ENCODE measurements around the gene HCN4. TPM values are rescaled to one million over a fixed set of nuclear protein-coding genes. Genes with fewer than 3 reads are reported as not detected.

HCN4 gene
- total and polyA plus RNA-seq, 2 experiments from 2014 or later, result 0.27 to 0.40 TPM

DNA sequence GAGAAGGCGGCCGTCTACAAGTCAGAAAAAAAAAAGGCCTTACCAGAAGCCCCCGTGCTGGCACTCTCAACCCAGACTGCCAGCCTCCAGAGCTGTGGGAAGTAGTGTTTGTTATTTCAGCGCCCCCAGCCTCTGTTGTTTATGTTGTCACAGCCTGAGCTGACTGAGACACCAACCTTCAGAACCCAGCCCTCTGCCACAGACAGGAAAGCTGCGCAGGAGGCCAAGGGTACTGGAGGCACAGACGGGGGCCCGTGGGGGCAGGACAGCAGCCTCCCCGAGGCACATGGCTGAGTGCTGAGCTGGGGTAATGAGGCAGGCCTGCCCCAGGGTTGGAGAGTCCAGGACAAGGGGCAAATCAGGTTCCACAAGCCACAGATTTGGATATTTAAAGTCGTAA is 33.7 kb downstream of the HCN4 start:
- Histone ChIP-seq H3K79me2 (no peaks in the 10 kb centered on the region), H4K20me1 (ENCODE audit: insufficient read depth, poor library complexity, severe bottlenecking) (no peaks in the 10 kb centered on the region), H3K4me2 (no peak overlapping the region), H3K4me3 (no peak overlapping the region), H3K36me3 (replicated peaks; ENCODE audit: insufficient read depth, low read depth) (no peaks in the 10 kb centered on the region), H3K4me1 (ENCODE audit: insufficient read depth) (no peaks in the 10 kb centered on the region), H2AFZ (no peak overlapping the region), H3K27ac (no peak overlapping the region), H3K27me3 (no peaks in the 10 kb centered on the region), H3K9me2 (replicated peaks; ENCODE audit: insufficient read depth) (no peaks in the 10 kb centered on the region), H3K9me3 (ENCODE audit: low read depth) (no peaks in the 10 kb centered on the region)
- 71% methylated on average over 9 of the region's 9 CpGs for WGBS (ENCODE audit: low lambda C conversion rate, missing lambda C conversion rate)
- DNase-seq (ENCODE audit: low spot score), result no peak
- no peak for TF ChIP-seq EZH2phosphoT487 (IDR thresholded peaks at IDR 0.05; ENCODE audit: low read depth, severe bottlenecking, unreplicated experiment)
- TF ChIP-seq, protein P1, sequence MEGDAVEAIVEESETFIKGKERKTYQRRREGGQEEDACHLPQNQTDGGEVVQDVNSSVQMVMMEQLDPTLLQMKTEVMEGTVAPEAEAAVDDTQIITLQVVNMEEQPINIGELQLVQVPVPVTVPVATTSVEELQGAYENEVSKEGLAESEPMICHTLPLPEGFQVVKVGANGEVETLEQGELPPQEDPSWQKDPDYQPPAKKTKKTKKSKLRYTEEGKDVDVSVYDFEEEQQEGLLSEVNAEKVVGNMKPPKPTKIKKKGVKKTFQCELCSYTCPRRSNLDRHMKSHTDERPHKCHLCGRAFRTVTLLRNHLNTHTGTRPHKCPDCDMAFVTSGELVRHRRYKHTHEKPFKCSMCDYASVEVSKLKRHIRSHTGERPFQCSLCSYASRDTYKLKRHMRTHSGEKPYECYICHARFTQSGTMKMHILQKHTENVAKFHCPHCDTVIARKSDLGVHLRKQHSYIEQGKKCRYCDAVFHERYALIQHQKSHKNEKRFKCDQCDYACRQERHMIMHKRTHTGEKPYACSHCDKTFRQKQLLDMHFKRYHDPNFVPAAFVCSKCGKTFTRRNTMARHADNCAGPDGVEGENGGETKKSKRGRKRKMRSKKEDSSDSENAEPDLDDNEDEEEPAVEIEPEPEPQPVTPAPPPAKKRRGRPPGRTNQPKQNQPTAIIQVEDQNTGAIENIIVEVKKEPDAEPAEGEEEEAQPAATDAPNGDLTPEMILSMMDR (IDR thresholded peaks at IDR 0.05; ENCODE audit: poor library complexity), result no peak
- no peak for TF ChIP-seq EZH2 (IDR thresholded peaks at IDR 0.05; ENCODE audit: borderline replicate concordance)

DNA sequence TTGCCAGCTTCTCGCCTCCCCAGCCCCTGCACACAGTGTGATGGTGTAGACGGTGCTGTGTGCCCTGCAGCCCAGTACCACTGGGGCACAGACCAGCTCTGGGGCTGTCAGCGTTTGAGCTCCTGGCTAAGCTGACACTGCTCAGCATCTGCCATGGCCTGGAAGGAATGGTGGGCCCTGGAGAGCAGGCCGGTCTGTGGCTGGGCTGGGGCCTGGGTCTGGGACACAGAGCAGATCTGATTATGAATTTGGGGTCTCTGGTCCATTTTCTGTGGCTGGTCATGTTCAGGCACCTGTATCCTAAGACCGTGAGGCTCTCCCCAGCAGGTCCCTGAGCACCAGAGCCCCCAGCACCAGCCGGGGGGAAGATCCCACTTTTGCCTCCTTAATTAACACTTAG is 34.7 kb downstream of the HCN4 start:
- Histone ChIP-seq H3K36me3 (replicated peaks; ENCODE audit: insufficient read depth, low read depth) (no peaks in the 10 kb centered on the region), H3K4me3 (no peak overlapping the region), H3K4me2 (no peak overlapping the region), H2AFZ (no peak overlapping the region), H3K9me3 (ENCODE audit: low read depth) (no peaks in the 10 kb centered on the region), H3K27me3 (no peaks in the 10 kb centered on the region), H3K79me2 (no peaks in the 10 kb centered on the region), H3K27ac (no peak overlapping the region), H3K4me1 (ENCODE audit: insufficient read depth) (no peaks in the 10 kb centered on the region), H4K20me1 (ENCODE audit: insufficient read depth, poor library complexity, severe bottlenecking) (no peaks in the 10 kb centered on the region), H3K9me2 (replicated peaks; ENCODE audit: insufficient read depth) (no peaks in the 10 kb centered on the region)
- no peak for TF ChIP-seq EZH2phosphoT487 (IDR thresholded peaks at IDR 0.05; ENCODE audit: low read depth, severe bottlenecking, unreplicated experiment)
- no peak for TF ChIP-seq EZH2 (IDR thresholded peaks at IDR 0.05; ENCODE audit: borderline replicate concordance)
- TF ChIP-seq, protein P1 (IDR thresholded peaks at IDR 0.05; ENCODE audit: poor library complexity), result no peak
- no peak for DNase-seq (ENCODE audit: low spot score)
- WGBS (ENCODE audit: low lambda C conversion rate, missing lambda C conversion rate), result 80% methylated on average over 6 of the region's 6 CpGs

DNA sequence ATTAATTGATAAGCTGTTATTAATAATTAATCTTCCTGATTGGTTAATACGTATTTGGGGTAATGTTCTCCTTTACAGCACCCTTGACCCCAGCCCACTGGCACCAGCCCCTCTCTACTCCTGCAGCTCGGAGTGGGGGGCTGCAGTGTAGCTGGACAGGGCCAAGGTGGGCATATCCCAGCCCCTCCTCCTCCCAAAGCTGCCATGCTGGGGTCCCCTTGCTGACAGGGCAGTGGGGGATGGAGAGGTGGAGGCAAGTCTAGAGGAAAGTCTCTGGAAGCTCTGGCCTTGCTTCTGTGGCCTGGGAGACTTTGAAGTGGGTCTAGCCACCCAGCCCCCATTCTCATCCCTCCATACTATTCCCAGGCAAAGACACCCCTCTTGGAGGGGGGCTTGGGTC is 35.8 kb downstream of the HCN4 start:
- 90% methylated on average over 2 of the region's 2 CpGs for WGBS (ENCODE audit: low lambda C conversion rate, missing lambda C conversion rate)
- no peak for TF ChIP-seq EZH2 (IDR thresholded peaks at IDR 0.05; ENCODE audit: borderline replicate concordance)
- no peak for TF ChIP-seq EZH2phosphoT487 (IDR thresholded peaks at IDR 0.05; ENCODE audit: low read depth, severe bottlenecking, unreplicated experiment)
- TF ChIP-seq, protein P1 (IDR thresholded peaks at IDR 0.05; ENCODE audit: poor library complexity), result no peak
- no peaks in the 10 kb centered on the region for H3K79me2 ChIP-seq

More for the DNA sequence above, 35.8 kb downstream of the HCN4 start:
- Histone ChIP-seq H3K4me2 (no peak overlapping the region), H3K9me3 (ENCODE audit: low read depth) (no peaks in the 10 kb centered on the region), H3K27me3 (no peaks in the 10 kb centered on the region), H3K4me1 (ENCODE audit: insufficient read depth) (no peaks in the 10 kb centered on the region), H3K4me3 (no peak overlapping the region), H3K27ac (no peak overlapping the region), H3K36me3 (replicated peaks; ENCODE audit: insufficient read depth, low read depth) (no peaks in the 10 kb centered on the region), H2AFZ (no peak overlapping the region), H4K20me1 (ENCODE audit: insufficient read depth, poor library complexity, severe bottlenecking) (no peaks in the 10 kb centered on the region), H3K9me2 (replicated peaks; ENCODE audit: insufficient read depth) (no peaks in the 10 kb centered on the region)
- no peak for DNase-seq (ENCODE audit: low spot score)
